HCT116 (cell line): ENCODE results near the gene ADAMTS13.

Experiments
- CEBPB ChIP-seq: IDR thresholded peaks from 2 replicates; pipeline ENCODE4 v1.6.1; 2012; ENCODE audit warnings: low read depth
- EZH2phosphoT487 ChIP-seq: fragments of 200-600 bp; IDR thresholded peaks from 2 replicates; pipeline ENCODE4 v1.6.1; 2018; ENCODE audit warnings: antibody characterized with exemption, borderline replicate concordance
- POLR2A ChIP-seq: IDR thresholded peaks from 2 replicates; pipeline ENCODE4 v1.7.0; 2011; ENCODE audit warnings: borderline replicate concordance; ENCODE audit not compliant: insufficient read depth, insufficient read length; ENCODE audit errors: extremely low read depth
- RAD21 ChIP-seq: IDR thresholded peaks from 2 replicates; pipeline ENCODE4 v1.6.1; 2012; ENCODE audit warnings: low read depth, mild to moderate bottlenecking
- ZFX ChIP-seq: fragments of 450-650 bp; IDR thresholded peaks from 2 replicates; pipeline ENCODE4 v1.6.1; 2017
- TF ChIP-seq, protein P1 (sequence below), 3 experiments: fragments of 200-600 bp in 1 of 3; sonication (generic) in 1 of 3; IDR thresholded peaks in 2 of 3; conservative IDR thresholded peaks in 1 of 3; 2 replicates each; pipeline ENCODE4 v1.5.1; 2012 to 2017; ENCODE audit warnings: low read depth in 2 of 3, low read length in 2 of 3, antibody characterized with exemption in 1 of 3, borderline replicate concordance in 1 of 3, control low read depth in 1 of 3, mild to moderate bottlenecking in 1 of 3, mixed read lengths in 1 of 3, mixed run types in 1 of 3, moderate library complexity in 1 of 3; ENCODE audit not compliant: insufficient read depth in 1 of 3

DNA sequence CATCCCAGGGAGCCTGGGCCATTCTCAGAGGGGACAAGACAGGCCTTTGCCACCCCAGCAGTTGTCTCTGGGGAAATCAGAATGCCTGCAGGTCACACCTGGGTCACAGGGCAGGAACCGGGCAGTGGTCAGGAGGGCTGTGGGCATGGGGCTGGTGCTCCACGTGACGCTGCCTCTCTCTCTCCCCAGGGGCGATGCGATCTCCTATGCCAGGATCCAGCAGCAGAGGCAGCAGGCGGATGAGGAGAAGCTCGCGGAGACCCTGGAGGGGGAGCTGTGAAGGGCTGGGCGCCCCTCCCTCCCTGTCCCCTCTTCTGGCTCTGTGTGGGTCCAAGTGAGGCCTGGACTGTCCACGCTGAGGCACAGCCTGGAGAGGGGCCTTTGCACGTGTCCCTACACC lies 46.2 kb downstream of the ADAMTS13 start:
- TF ChIP-seq ZFX: no peak
- TF ChIP-seq RAD21: no peak
- TF ChIP-seq EZH2phosphoT487: no peak
- no peak for TF ChIP-seq POLR2A
- TF ChIP-seq CEBPB: no peak
- TF ChIP-seq, protein P1, sequence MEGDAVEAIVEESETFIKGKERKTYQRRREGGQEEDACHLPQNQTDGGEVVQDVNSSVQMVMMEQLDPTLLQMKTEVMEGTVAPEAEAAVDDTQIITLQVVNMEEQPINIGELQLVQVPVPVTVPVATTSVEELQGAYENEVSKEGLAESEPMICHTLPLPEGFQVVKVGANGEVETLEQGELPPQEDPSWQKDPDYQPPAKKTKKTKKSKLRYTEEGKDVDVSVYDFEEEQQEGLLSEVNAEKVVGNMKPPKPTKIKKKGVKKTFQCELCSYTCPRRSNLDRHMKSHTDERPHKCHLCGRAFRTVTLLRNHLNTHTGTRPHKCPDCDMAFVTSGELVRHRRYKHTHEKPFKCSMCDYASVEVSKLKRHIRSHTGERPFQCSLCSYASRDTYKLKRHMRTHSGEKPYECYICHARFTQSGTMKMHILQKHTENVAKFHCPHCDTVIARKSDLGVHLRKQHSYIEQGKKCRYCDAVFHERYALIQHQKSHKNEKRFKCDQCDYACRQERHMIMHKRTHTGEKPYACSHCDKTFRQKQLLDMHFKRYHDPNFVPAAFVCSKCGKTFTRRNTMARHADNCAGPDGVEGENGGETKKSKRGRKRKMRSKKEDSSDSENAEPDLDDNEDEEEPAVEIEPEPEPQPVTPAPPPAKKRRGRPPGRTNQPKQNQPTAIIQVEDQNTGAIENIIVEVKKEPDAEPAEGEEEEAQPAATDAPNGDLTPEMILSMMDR (IDR thresholded peaks at IDR 0.05 in 2 of 3, conservative IDR thresholded peaks at IDR 0.05 in 1 of 3; ENCODE audit: borderline replicate concordance in 1 of 3, insufficient read depth in 1 of 3, low read depth in 2 of 3, low read length in 2 of 3): no peak
